HepG2 (cell line): ENCODE data around the gene ATP13A3. TPM values are rescaled to one million over a fixed set of nuclear protein-coding genes. Genes with fewer than 3 reads are reported as not detected.
A peak's percentile ranks its signal among the peaks of the same experiment; 100 is the strongest.

Experiments used
- ATAC-seq: fragments of 200-7000 bp; cut with Tn5 transposase; 3 replicates; pipeline ENCODE4 v1.9.1; 2020; ENCODE audit warnings: mild to moderate bottlenecking, moderate library complexity
- BruUV-seq: library from RNA; stranded (reverse); fragments of 400-500 nt; replicated peaks from 2 replicates; lab custom pipeline; 2021; lab: Mats Ljungman, UMichigan
- CTCF ChIA-PET: fragments of 300-600 bp; formaldehyde crosslinking; extraction: SDS; loops from one replicate; lab custom pipeline; 2021; ENCODE audit warnings: low total read pairs, inconsistent platforms, low intra/inter-chr PET ratio; lab: Yijun Ruan, JAX
- POLR2A ChIA-PET: fragments of 350-600 bp; sonication (Branson Sonifier 250); formaldehyde crosslinking; loops from one replicate; lab custom pipeline; 2020; ENCODE audit warnings: antibody characterized with exemption, inconsistent platforms; lab: Yijun Ruan, JAX
- DNase-seq: peaks from one replicate; pipeline ENCODE4 v3.0.0-alpha.2; 2015; ENCODE audit warnings: low spot score
- FAIRE-seq: peaks from 3 replicates; lab custom pipeline; 2011; peaks lifted over from hg19 to GRCh38; lab: Jason Lieb, UNC
- H2AFZ ChIP-seq: one replicate; pipeline ENCODE4 v1.6.1; 2011; ENCODE audit warnings: low read length, inconsistent platforms
- H3K27ac ChIP-seq: fragments of 300-600 bp; 3 replicates; pipeline ENCODE4 v1.8.0; 2011; ENCODE audit warnings: mixed run types, mild to moderate bottlenecking, mixed read lengths, low read length, inconsistent platforms; ENCODE audit not compliant: insufficient read depth; ENCODE audit errors: extremely low read length
- H3K27me3 ChIP-seq, 2 experiments: fragments of 200-600 bp in 1 of 2; 2 replicates in 1 of 2; 3 replicates in 1 of 2; pipeline versions ENCODE4 v1.6.0 to v1.8.0; 2011; ENCODE audit warnings: low read length in 2 of 2, mild to moderate bottlenecking in 2 of 2, moderate library complexity in 2 of 2, inconsistent platforms in 1 of 2; ENCODE audit not compliant: insufficient read depth in 2 of 2, control insufficient read depth in 1 of 2
- H3K36me3 ChIP-seq, 2 experiments: fragments of 200-600 bp in 1 of 2; replicated peaks in 1 of 2; 2 replicates in 1 of 2; 3 replicates in 1 of 2; pipeline versions ENCODE4 v1.5.1 to v1.8.0; 2011; ENCODE audit warnings: low read length in 2 of 2, inconsistent platforms in 1 of 2; ENCODE audit not compliant: insufficient read depth in 2 of 2, control insufficient read depth in 1 of 2
- H3K4me1 ChIP-seq: 2 replicates; pipeline ENCODE4 v1.5.1; 2012; ENCODE audit warnings: low read length, inconsistent platforms; ENCODE audit not compliant: insufficient read depth
- H3K4me2 ChIP-seq: 2 replicates; pipeline ENCODE4 v1.6.0; 2011; ENCODE audit warnings: low read depth, low read length, inconsistent platforms
- H3K4me3 ChIP-seq, 3 experiments: fragments of 200-600 bp in 1 of 3; sonication (generic), shearing (Covaris generic) in 1 of 3; replicated peaks in 1 of 3; 2 replicates each; pipeline ENCODE4 v1.5.1; 2011 to 2016; ENCODE audit warnings: low read length in 3 of 3, inconsistent platforms in 2 of 3, low read depth in 2 of 3, mild to moderate bottlenecking in 2 of 3, control low read depth in 1 of 3, mixed read lengths in 1 of 3; ENCODE audit not compliant: insufficient read depth in 1 of 3
- H3K79me2 ChIP-seq: one replicate; pipeline ENCODE4 v1.6.1; 2011; ENCODE audit warnings: low read length, inconsistent platforms; ENCODE audit not compliant: insufficient read depth
- H3K9ac ChIP-seq: 2 replicates; pipeline ENCODE4 v1.6.0; 2011; ENCODE audit warnings: mild to moderate bottlenecking, low read depth, low read length, inconsistent platforms; ENCODE audit not compliant: insufficient read depth
- H3K9me3 ChIP-seq: 2 replicates; pipeline ENCODE4 v1.5.1; 2012; ENCODE audit warnings: mild to moderate bottlenecking, low read length
- H4K20me1 ChIP-seq: 2 replicates; pipeline ENCODE4 v1.6.0; 2011; ENCODE audit warnings: inconsistent platforms, mild to moderate bottlenecking, low read length, moderate library complexity; ENCODE audit not compliant: insufficient read depth
- CREB1 ChIP-seq, 2 experiments: fragments of 450-650 bp in 1 of 2; IDR thresholded peaks; 2 replicates each; pipeline ENCODE4 v1.6.1; 2016 to 2017; ENCODE audit warnings: control low read depth in 1 of 2, mild to moderate bottlenecking in 1 of 2, missing compliant biosample characterization in 1 of 2, missing genetic modification characterization in 1 of 2
- HNRNPK ChIP-seq: fragments of 200-400 bp; formaldehyde crosslinking; IDR thresholded peaks from 2 replicates; pipeline ENCODE4 v1.6.1; 2018; ENCODE audit warnings: low read length, low read depth, moderate library complexity, mild to moderate bottlenecking; ENCODE audit not compliant: poor library complexity, severe bottlenecking
- JUNB ChIP-seq: sonication (generic); formaldehyde crosslinking; IDR thresholded peaks from 2 replicates; pipeline ENCODE4 v1.8.0; 2022; ENCODE audit warnings: missing genetic modification reagents, mild to moderate bottlenecking, borderline replicate concordance
- NFYC ChIP-seq: IDR thresholded peaks from 2 replicates; pipeline ENCODE4 v1.6.1; 2016; ENCODE audit warnings: missing genetic modification reagents, missing compliant biosample characterization
- ZNF124 ChIP-seq: sonication (generic); formaldehyde crosslinking; IDR thresholded peaks from 2 replicates; pipeline ENCODE4 v1.4.0; 2020; ENCODE audit warnings: missing genetic modification reagents
- ZNF225 ChIP-seq: sonication (generic); formaldehyde crosslinking; IDR thresholded peaks from 2 replicates; pipeline ENCODE4 v1.4.0; 2020; ENCODE audit warnings: mild to moderate bottlenecking, missing genetic modification reagents
- ZNF841 ChIP-seq: sonication (generic); formaldehyde crosslinking; IDR thresholded peaks from 2 replicates; pipeline ENCODE4 v1.8.1; 2023; ENCODE audit warnings: missing genetic modification reagents, borderline replicate concordance
- WGBS: methylation state at CpG from one replicate; pipeline ENCODE4 v1.1.6; 2017; ENCODE audit warnings: low lambda C conversion rate; 5-methylcytosine and 5-hydroxymethylcytosine counted together
- in situ Hi-C: cut with HindIII; loops from 2 replicates; pipeline ENCODE4 v1.10.0; 2017; ENCODE audit warnings: low pct_unique_long_range_greater_than_20kb; ENCODE audit not compliant: extremely low pct_ligation_motif_present
- intact Hi-C: fragments of 100-400 bp; cut with micrococcal nuclease; formaldehyde crosslinking; loops from one replicate; pipeline ENCODE4 v1.10.0; 2022; ENCODE audit not compliant: unreplicated experiment
- polyA plus RNA-seq, 8 experiments: library from polyadenylated mRNA; depleted of rRNA in 3 of 8; stranded (reverse) in 7 of 8; unstranded in 1 of 8; fragments of >200 nt; fragmentation: Illumina TruSeq in 4 of 8; extraction: Trizol in 4 of 8; gene quantifications; 2 replicates each; pipeline versions ENCODE4 v1.2.1 to v1.2.3, GENCODE V29; 2011 to 2016; ENCODE audit warnings: low read depth in 4 of 8, missing spikeins in 1 of 8, mixed read lengths in 1 of 8; ENCODE audit not compliant: insufficient read depth in 1 of 8
- total RNA-seq, 5 experiments: library from RNA; depleted of rRNA; stranded (reverse); fragments of >200 nt; fragmentation: Illumina TruSeq; extraction: Trizol; gene quantifications; 2 replicates each; pipeline ENCODE4 v1.2.3, GENCODE V29; 2016; ENCODE audit warnings: low read depth in 1 of 5
- TF ChIP-seq, protein P1 (sequence below): sonication (generic); formaldehyde crosslinking; IDR thresholded peaks from 2 replicates; pipeline ENCODE4 v1.4.0; 2020; ENCODE audit warnings: missing genetic modification reagents, borderline replicate concordance
- TF ChIP-seq, protein P2 (sequence below): sonication (generic); formaldehyde crosslinking; IDR thresholded peaks from 2 replicates; pipeline ENCODE4 v1.4.0; 2020; ENCODE audit warnings: missing genetic modification reagents
- TF ChIP-seq, protein P3 (sequence below): sonication (generic); formaldehyde crosslinking; IDR thresholded peaks from 2 replicates; pipeline ENCODE4 v1.8.0; 2023; ENCODE audit warnings: mild to moderate bottlenecking, missing genetic modification reagents
- TF ChIP-seq, protein P4 (sequence below): sonication (generic); formaldehyde crosslinking; IDR thresholded peaks from 2 replicates; pipeline ENCODE4 v1.5.0; 2020; ENCODE audit warnings: missing genetic modification reagents

ATP13A3 gene
- total and polyA plus RNA-seq, 2 of the 13 experiments (the other 11 are each of a cell fraction or from before 2014, with no cell fraction given): 44.9 to 80.8 TPM

DNA sequence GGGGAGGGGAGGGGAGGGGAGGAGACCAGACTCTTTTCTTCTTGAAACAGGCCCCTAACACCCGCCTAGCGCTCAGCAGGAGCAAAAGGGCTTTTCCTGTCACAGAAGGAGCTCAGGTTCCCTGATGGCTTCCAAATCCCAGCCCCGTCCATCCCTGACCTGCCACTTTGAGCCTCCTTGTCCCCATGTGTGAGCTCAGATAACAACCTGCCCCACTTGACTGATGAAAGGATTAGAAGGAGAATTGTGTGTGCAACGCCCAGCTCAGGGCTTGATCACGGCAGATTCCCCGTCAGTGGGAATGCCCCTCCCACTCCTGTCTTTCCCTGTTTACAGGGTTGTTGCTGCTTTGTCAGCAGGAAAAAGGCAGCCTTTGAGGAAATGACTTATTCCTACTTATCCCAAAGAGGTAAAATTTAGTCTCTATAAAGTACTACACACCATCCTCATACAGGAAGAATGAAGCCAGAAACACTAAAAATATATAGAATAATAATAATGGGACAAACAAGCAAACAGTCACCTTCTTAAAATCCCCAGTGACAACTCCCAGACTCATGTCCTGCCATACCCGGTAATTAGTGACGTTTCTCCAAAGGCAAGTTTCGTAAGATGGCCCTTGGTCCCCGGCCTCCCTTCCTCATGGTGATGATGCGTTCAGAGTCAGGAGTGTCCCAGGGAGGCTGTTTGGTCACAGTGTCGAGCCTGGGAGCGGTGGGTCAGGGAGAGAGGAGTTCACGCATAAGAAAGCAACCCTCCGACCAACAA lies 111.1 kb downstream of the ATP13A3 start:
- no peak overlapping the region for H2AFZ ChIP-seq
- TF ChIP-seq CREB1 (IDR thresholded peaks at IDR 0.05) (peak; percentile 42; the same call in 1 of the 2 replicates), CREB1 (CRISPR knock-in tag; IDR thresholded peaks at IDR 0.05) (no peak), NFYC (CRISPR knock-in tag) (no peak), HNRNPK (peak; percentile 64)
- TF ChIP-seq, protein P1, sequence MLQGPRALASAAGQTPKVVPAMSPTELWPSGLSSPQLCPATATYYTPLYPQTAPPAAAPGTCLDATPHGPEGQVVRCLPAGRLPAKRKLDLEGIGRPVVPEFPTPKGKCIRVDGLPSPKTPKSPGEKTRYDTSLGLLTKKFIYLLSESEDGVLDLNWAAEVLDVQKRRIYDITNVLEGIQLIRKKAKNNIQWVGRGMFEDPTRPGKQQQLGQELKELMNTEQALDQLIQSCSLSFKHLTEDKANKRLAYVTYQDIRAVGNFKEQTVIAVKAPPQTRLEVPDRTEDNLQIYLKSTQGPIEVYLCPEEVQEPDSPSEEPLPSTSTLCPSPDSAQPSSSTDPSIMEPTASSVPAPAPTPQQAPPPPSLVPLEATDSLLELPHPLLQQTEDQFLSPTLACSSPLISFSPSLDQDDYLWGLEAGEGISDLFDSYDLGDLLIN: no peak
- TF ChIP-seq, all 625 proteins: peak for 2
- ChIA-PET CTCF (no interaction called here), POLR2A (no interaction called here)
- intact Hi-C loops: no loop called here
- Histone ChIP-seq H3K4me2 (no peak overlapping the region; the same call in 1 of the 2 replicates), H3K79me2 (no peaks in the 10 kb centered on the region), H3K27me3 (peaks cover 4 to 57% of the 10 kb centered on the region in 2 experiments), H3K36me3 (no peaks in the 10 kb centered on the region), H4K20me1 (no peaks in the 10 kb centered on the region), H3K9me3 (no peaks in the 10 kb centered on the region), H3K4me1 (no peaks in the 10 kb centered on the region), H3K9ac (no peak overlapping the region), H3K27ac (no peak overlapping the region), H3K4me3 (no peak overlapping the region)
- WGBS: 15% methylated on average over 12 of the region's 15 CpGs
- ATAC-seq: no peak
- no peak for DNase-seq
- in situ Hi-C loops: no loop called here
- FAIRE-seq: no peak
- BruUV-seq: no TSS peak

DNA sequence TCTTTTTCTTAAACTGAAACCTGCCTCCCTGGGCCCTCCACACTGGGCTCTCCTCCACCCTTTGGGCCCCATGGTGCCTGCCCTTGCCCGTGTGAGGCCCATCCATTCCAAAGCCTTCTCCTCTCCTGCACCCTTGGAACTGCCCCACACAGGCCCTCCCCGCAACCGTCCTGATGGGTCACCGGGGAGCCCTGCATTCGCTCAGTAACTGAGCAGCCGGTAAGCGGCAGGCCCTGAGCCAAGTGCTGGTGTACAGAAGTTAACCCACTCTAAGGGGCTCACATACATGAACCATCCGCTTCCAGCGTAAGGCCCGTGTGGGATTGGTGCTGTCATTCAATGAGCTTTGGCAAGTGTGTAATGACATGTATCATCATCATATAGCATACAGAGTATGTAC lies 111.9 kb downstream of the ATP13A3 start:
- ChIA-PET POLR2A (no interaction called here), CTCF (no interaction called here)
- TF ChIP-seq, protein P2, sequence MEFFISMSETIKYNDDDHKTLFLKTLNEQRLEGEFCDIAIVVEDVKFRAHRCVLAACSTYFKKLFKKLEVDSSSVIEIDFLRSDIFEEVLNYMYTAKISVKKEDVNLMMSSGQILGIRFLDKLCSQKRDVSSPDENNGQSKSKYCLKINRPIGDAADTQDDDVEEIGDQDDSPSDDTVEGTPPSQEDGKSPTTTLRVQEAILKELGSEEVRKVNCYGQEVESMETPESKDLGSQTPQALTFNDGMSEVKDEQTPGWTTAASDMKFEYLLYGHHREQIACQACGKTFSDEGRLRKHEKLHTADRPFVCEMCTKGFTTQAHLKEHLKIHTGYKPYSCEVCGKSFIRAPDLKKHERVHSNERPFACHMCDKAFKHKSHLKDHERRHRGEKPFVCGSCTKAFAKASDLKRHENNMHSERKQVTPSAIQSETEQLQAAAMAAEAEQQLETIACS: no peak
- TF ChIP-seq, protein P3, sequence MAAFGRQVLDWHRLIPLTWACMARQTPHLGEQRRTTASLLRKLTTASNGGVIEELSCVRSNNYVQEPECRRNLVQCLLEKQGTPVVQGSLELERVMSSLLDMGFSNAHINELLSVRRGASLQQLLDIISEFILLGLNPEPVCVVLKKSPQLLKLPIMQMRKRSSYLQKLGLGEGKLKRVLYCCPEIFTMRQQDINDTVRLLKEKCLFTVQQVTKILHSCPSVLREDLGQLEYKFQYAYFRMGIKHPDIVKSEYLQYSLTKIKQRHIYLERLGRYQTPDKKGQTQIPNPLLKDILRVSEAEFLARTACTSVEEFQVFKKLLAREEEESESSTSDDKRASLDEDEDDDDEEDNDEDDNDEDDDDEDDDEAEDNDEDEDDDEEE (CRISPR knock-in tag): no peak
- TF ChIP-seq, protein P4, sequence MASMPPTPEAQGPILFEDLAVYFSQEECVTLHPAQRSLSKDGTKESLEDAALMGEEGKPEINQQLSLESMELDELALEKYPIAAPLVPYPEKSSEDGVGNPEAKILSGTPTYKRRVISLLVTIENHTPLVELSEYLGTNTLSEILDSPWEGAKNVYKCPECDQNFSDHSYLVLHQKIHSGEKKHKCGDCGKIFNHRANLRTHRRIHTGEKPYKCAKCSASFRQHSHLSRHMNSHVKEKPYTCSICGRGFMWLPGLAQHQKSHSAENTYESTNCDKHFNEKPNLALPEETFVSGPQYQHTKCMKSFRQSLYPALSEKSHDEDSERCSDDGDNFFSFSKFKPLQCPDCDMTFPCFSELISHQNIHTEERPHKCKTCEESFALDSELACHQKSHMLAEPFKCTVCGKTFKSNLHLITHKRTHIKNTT (CRISPR knock-in tag): no peak
- TF ChIP-seq JUNB (CRISPR knock-in tag): no peak
- TF ChIP-seq ZNF225 (CRISPR knock-in tag): no peak
- TF ChIP-seq ZNF841 (CRISPR knock-in tag): no peak
- TF ChIP-seq ZNF124 (CRISPR knock-in tag): no peak

More for the DNA sequence above, 111.9 kb downstream of the ATP13A3 start:
- Histone ChIP-seq H2AFZ (no peak overlapping the region), H3K27ac (no peak overlapping the region), H3K4me1 (peaks cover under 1% of the 10 kb centered on the region; the same call in 1 of the 2 replicates), H3K9me3 (no peaks in the 10 kb centered on the region), H3K9ac (no peak overlapping the region), H3K36me3 (no peaks in the 10 kb centered on the region), H3K4me2 (no peak overlapping the region), H3K79me2 (no peaks in the 10 kb centered on the region), H3K27me3 (peaks cover 4 to 56% of the 10 kb centered on the region in 2 experiments), H3K4me3 (no peak overlapping the region), H4K20me1 (no peaks in the 10 kb centered on the region)
- FAIRE-seq (no peak), DNase-seq (no peak), ATAC-seq (no peak)
- no TSS peak for BruUV-seq
- WGBS: 76% methylated on average over 10 of the region's 10 CpGs
- in situ Hi-C loops (no loop called here), intact Hi-C loops (no loop called here)
